DOHH2 (cell line): ENCODE results near the gene CRK.

Experiments
- EZH2phosphoT487 ChIP-seq: fragments of 200-600 bp; sonication (generic); IDR thresholded peaks from 2 replicates; pipeline ENCODE4 v1.6.1; 2017; ENCODE audit warnings: borderline replicate concordance, mild to moderate bottlenecking, antibody characterized with exemption, low read length, moderate library complexity, mixed read lengths
- TF ChIP-seq, protein P1 (sequence below): fragments of 200-600 bp; sonication (generic); IDR thresholded peaks from one replicate; pipeline ENCODE4 v1.5.1; 2014; ENCODE audit warnings: antibody characterized with exemption, mild to moderate bottlenecking, low read depth, low read length; ENCODE audit not compliant: poor library complexity, severe bottlenecking

GRCh38 chr17:1473841-1474240 lies 17.8 kb upstream of the CRK start:
- TF ChIP-seq, protein P1, sequence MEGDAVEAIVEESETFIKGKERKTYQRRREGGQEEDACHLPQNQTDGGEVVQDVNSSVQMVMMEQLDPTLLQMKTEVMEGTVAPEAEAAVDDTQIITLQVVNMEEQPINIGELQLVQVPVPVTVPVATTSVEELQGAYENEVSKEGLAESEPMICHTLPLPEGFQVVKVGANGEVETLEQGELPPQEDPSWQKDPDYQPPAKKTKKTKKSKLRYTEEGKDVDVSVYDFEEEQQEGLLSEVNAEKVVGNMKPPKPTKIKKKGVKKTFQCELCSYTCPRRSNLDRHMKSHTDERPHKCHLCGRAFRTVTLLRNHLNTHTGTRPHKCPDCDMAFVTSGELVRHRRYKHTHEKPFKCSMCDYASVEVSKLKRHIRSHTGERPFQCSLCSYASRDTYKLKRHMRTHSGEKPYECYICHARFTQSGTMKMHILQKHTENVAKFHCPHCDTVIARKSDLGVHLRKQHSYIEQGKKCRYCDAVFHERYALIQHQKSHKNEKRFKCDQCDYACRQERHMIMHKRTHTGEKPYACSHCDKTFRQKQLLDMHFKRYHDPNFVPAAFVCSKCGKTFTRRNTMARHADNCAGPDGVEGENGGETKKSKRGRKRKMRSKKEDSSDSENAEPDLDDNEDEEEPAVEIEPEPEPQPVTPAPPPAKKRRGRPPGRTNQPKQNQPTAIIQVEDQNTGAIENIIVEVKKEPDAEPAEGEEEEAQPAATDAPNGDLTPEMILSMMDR, result no peak
- no peak for TF ChIP-seq EZH2phosphoT487
